Measurements from ENCODE around the gene CDH7. TPM values are rescaled to one million over a fixed set of nuclear protein-coding genes. Genes with fewer than 3 reads are reported as not detected.

The CDH7 gene
- total RNA-seq, 1 donor from 2014 or later = 9.2 TPM

GRCh38 chr18:65817178-65817577 is 66.4 kb downstream of the CDH7 start:
- DNase-seq (ENCODE audit: low spot score, unreplicated experiment) = no peak
- no peak overlapping the region for H3K4me3 Mint-ChIP-seq (ENCODE audit: low read depth)

GRCh38 chr18:65821911-65822310 is 71.1 kb downstream of the CDH7 start:
- Mint-ChIP-seq H3K9me3 (ENCODE audit: low read depth) (peaks cover 3% of the 10 kb centered on the region), H3K27ac (no peak overlapping the region), H3K27me3 (no peaks in the 10 kb centered on the region), H3K4me3 (ENCODE audit: low read depth) (no peak overlapping the region), H3K36me3 (ENCODE audit: insufficient read depth) (peaks cover 2% of the 10 kb centered on the region), H3K4me1 (ENCODE audit: low read depth) (no peaks in the 10 kb centered on the region)
- TF ChIP-seq CTCF (IDR thresholded peaks at IDR 0.05; ENCODE audit: unreplicated experiment) = no peak
- DNase-seq (ENCODE audit: low spot score, unreplicated experiment) = no peak

More at GRCh38 chr18:65817178-65817577, 66.4 kb downstream of the CDH7 start:
- Mint-ChIP-seq H3K9me3 (ENCODE audit: low read depth) (peaks cover 3% of the 10 kb centered on the region), H3K27ac (no peak overlapping the region), H3K27me3 (no peaks in the 10 kb centered on the region), H3K36me3 (ENCODE audit: insufficient read depth) (peaks cover 2% of the 10 kb centered on the region), H3K4me1 (ENCODE audit: low read depth) (no peaks in the 10 kb centered on the region)
- TF ChIP-seq CTCF (IDR thresholded peaks at IDR 0.05; ENCODE audit: unreplicated experiment) = no peak

- H3K27ac Mint-ChIP-seq = no peak overlapping the region
- TF ChIP-seq CTCF (IDR thresholded peaks at IDR 0.05; ENCODE audit: unreplicated experiment) = no peak
- no peaks in the 10 kb centered on the region for H3K4me1 Mint-ChIP-seq (ENCODE audit: low read depth)
- no peak for DNase-seq (ENCODE audit: low spot score, unreplicated experiment)
- peaks cover 2% of the 10 kb centered on the region for H3K36me3 Mint-ChIP-seq (ENCODE audit: insufficient read depth)
- no peaks in the 10 kb centered on the region for H3K27me3 Mint-ChIP-seq
- peaks cover 3% of the 10 kb centered on the region for H3K9me3 Mint-ChIP-seq (ENCODE audit: low read depth)
- no peak overlapping the region for H3K4me3 Mint-ChIP-seq (ENCODE audit: low read depth)
Measured at GRCh38 chr18:65822826-65823225, 72.0 kb downstream of the CDH7 start.

- TF ChIP-seq CTCF (IDR thresholded peaks at IDR 0.05; ENCODE audit: unreplicated experiment) = no peak
- Mint-ChIP-seq H3K9me3 (ENCODE audit: low read depth) (no peaks in the 10 kb centered on the region), H3K4me3 (ENCODE audit: low read depth) (no peak overlapping the region), H3K27ac (no peak overlapping the region), H3K36me3 (ENCODE audit: insufficient read depth) (no peaks in the 10 kb centered on the region), H3K27me3 (no peaks in the 10 kb centered on the region), H3K4me1 (ENCODE audit: low read depth) (no peaks in the 10 kb centered on the region)
- no peak for DNase-seq (ENCODE audit: low spot score, unreplicated experiment)
Measured at GRCh38 chr18:65827444-65827843, 76.6 kb downstream of the CDH7 start.

- DNase-seq (ENCODE audit: low spot score, unreplicated experiment) = no peak
- no peak overlapping the region for H3K4me3 Mint-ChIP-seq (ENCODE audit: low read depth)
- H3K36me3 Mint-ChIP-seq (ENCODE audit: insufficient read depth) = no peaks in the 10 kb centered on the region
- H3K9me3 Mint-ChIP-seq (ENCODE audit: low read depth) = no peaks in the 10 kb centered on the region
- no peaks in the 10 kb centered on the region for H3K4me1 Mint-ChIP-seq (ENCODE audit: low read depth)
- no peaks in the 10 kb centered on the region for H3K27me3 Mint-ChIP-seq
- no peak overlapping the region for H3K27ac Mint-ChIP-seq
- TF ChIP-seq CTCF (IDR thresholded peaks at IDR 0.05; ENCODE audit: unreplicated experiment) = no peak
Measured at GRCh38 chr18:65835881-65836280, 85.1 kb downstream of the CDH7 start.
